Adrenal gland (tissue), 12 donors: ENCODE measurements around the gene RIPOR1. TPM values are rescaled to one million over a fixed set of nuclear protein-coding genes. Genes with fewer than 3 reads are reported as not detected.

ENCODE experiments used
- DNase-seq, 7 donors: peaks; one replicate each; pipeline ENCODE4 v3.0.0-alpha.2; 2019 to 2020
- H3K27ac ChIP-seq, 5 donors: fragments of 200-600 bp; sonication (generic) in 4 of 5; 1 replicate in 3 of 5; 2 replicates in 2 of 5; pipeline versions ENCODE4 v1.5.1 to v1.8.0; 2016 to 2020; ENCODE audit warnings: mild to moderate bottlenecking in 1 of 5
- H3K27me3 ChIP-seq: fragments of 200-600 bp; 2 replicates; pipeline ENCODE4 v1.8.0; 2021
- H3K36me3 ChIP-seq, 2 donors: fragments of 200-600 bp; replicated peaks in 1 of 2; 1 replicate in 1 of 2; 2 replicates in 1 of 2; pipeline versions ENCODE4 v1.5.1 to v1.8.0; 2018 to 2022
- H3K4me1 ChIP-seq, 2 donors: fragments of 200-600 bp; replicated peaks in 1 of 2; 1 replicate in 1 of 2; 2 replicates in 1 of 2; pipeline versions ENCODE4 v1.5.1 to v1.8.0; 2018 to 2021
- H3K4me3 ChIP-seq, 4 donors: fragments of 200-600 bp; sonication (generic) in 3 of 4; one replicate each; pipeline ENCODE4 v1.5.1; 2016 to 2018
- H3K9me3 ChIP-seq, 3 donors: fragments of 200-600 bp; sonication (generic) in 1 of 3; replicated peaks in 1 of 3; 1 replicate in 2 of 3; 2 replicates in 1 of 3; pipeline versions ENCODE4 v1.5.1 to v1.8.0; 2016 to 2021
- POLR2A ChIP-seq, 2 donors: fragments of 450-650 bp; IDR thresholded peaks; one replicate each; pipeline ENCODE4 v1.6.1; 2017; ENCODE audit warnings: antibody characterized with exemption in 2 of 2, mild to moderate bottlenecking in 2 of 2, moderate library complexity in 1 of 2
- WGBS, 4 donors: extraction: QIAGEN DNeasy Blood & Tissue Kit in 2 of 4; methylation state at CpG; one replicate each; pipeline versions ENCODE4 v1.1.5 to v1.1.7; 2013 to 2017; 5-methylcytosine and 5-hydroxymethylcytosine counted together
- intact Hi-C, 2 donors: fragments of 100-400 bp; cut with DNase I; formaldehyde crosslinking; loops; one replicate each; pipeline versions ENCODE4 v1.14.1 to v1.15.0; 2022 to 2023
- polyA plus RNA-seq, 3 donors: library from polyadenylated mRNA; stranded (reverse); fragments of 200-250 nt in 2 of 3; fragments of 350-450 nt in 1 of 3; fragmentation: Illumina TruSeq in 1 of 3; extraction: RNeasy Lipid Tissue Mini Kit (QIAGEN cat#74804) in 1 of 3; gene quantifications; one replicate each; pipeline ENCODE4 v1.2.3, GENCODE V29; 2013 to 2014
- total RNA-seq, 9 donors: library from RNA; depleted of rRNA in 4 of 9; stranded (reverse); fragments of >200 nt in 4 of 9; fragments of 120-200 nt in 1 of 9; fragmentation: NEBNext Ultra II Directional in 1 of 9; extraction: Animal tissue kit (Norgen Biotek cat#: 25700) in 1 of 9; gene quantifications; one replicate each; pipeline versions ENCODE4 v1.1.0 to v1.2.4, GENCODE V29; 2013 to 2023
- TF ChIP-seq, protein P1 (sequence below), 6 experiments: fragments of 450-650 bp in 4 of 6; fragments of 200-600 bp in 2 of 6; sonication (generic) in 1 of 6; IDR thresholded peaks; 1 replicate in 5 of 6; 2 replicates in 1 of 6; pipeline versions ENCODE4 v1.5.1 to v1.8.0; 2016 to 2021; ENCODE audit warnings: antibody characterized with exemption in 6 of 6, mild to moderate bottlenecking in 2 of 6, moderate library complexity in 1 of 6
- donor health status: healthy with polysubstance abuse.
- donor health status: Bipolar disorder and iron deficiency.
- donor health status: DM: yes; HTN: yes; CAD: no.
- donor health status: DM: no; HTN: no; CAD: no.
- donor health status: DM: no; HTN: no; CAD: no.
- donor health status: DM: yes; HTN: yes; CAD: no.

The RIPOR1 gene
- total and polyA plus RNA-seq, 12 donors: 8.1 to 168 (median 57.7) TPM

- TF ChIP-seq, protein P1, sequence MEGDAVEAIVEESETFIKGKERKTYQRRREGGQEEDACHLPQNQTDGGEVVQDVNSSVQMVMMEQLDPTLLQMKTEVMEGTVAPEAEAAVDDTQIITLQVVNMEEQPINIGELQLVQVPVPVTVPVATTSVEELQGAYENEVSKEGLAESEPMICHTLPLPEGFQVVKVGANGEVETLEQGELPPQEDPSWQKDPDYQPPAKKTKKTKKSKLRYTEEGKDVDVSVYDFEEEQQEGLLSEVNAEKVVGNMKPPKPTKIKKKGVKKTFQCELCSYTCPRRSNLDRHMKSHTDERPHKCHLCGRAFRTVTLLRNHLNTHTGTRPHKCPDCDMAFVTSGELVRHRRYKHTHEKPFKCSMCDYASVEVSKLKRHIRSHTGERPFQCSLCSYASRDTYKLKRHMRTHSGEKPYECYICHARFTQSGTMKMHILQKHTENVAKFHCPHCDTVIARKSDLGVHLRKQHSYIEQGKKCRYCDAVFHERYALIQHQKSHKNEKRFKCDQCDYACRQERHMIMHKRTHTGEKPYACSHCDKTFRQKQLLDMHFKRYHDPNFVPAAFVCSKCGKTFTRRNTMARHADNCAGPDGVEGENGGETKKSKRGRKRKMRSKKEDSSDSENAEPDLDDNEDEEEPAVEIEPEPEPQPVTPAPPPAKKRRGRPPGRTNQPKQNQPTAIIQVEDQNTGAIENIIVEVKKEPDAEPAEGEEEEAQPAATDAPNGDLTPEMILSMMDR (IDR thresholded peaks at IDR 0.05): no peak
- no peak for TF ChIP-seq POLR2A (IDR thresholded peaks at IDR 0.05)
- intact Hi-C loops: no loop called here
- DNase-seq: peak in 6 of 7 donors; percentile 36 to 74 (median 61)
These were observed 23.8 kb downstream of the RIPOR1 start for GRCh38 chr16:67552476-67552875.

DNA sequence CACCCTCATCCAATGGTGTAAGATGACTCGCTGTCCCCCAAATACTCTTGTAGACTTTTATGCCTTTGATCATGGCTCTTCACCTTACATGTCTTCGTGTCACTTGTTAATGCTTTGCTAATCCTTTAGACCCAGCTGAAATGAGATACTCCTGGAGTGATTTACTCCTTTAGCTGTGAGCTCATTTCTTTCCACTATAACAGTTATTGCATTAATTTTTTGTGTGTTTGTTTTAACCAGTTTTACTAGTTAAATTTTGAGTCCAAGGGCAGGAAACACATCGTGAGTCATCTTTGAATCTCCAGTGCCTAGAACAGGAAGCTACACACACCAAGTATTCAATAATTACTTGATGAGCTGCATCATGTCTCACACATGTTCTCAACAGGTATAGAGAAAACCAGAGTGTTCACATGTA is 27.2 kb downstream of the RIPOR1 start:
- no peak overlapping the region for H3K4me3 ChIP-seq
- peak overlapping the region in 2 of 5 donors; percentile 21 to 26 for H3K27ac ChIP-seq
- no peaks in the 10 kb centered on the region for H3K27me3 ChIP-seq
- TF ChIP-seq POLR2A (IDR thresholded peaks at IDR 0.05): no peak
- TF ChIP-seq, protein P1 (IDR thresholded peaks at IDR 0.05): no peak
- 57 to 61% (median 57%) methylated on average over 3 of the region's 3 CpGs for WGBS, 4 donors
- H3K4me1 ChIP-seq: peaks cover 9 to 17% of the 10 kb centered on the region in 2 donors
- no peak for DNase-seq
- H3K36me3 ChIP-seq: no peaks in the 10 kb centered on the region
- no peaks in the 10 kb centered on the region for H3K9me3 ChIP-seq
- intact Hi-C loops: no loop called here

More at GRCh38 chr16:67552476-67552875, 23.8 kb downstream of the RIPOR1 start:
- 11 to 33% (median 22%) methylated on average over 4 of the region's 4 CpGs for WGBS, 4 donors
- Histone ChIP-seq H3K27me3 (no peaks in the 10 kb centered on the region), H3K9me3 (no peaks in the 10 kb centered on the region), H3K27ac (peak overlapping the region in 2 of 5 donors; percentile 15 to 19), H3K36me3 (no peaks in the 10 kb centered on the region), H3K4me3 (no peak overlapping the region), H3K4me1 (peaks cover 9 to 18% of the 10 kb centered on the region in 2 donors)

DNA sequence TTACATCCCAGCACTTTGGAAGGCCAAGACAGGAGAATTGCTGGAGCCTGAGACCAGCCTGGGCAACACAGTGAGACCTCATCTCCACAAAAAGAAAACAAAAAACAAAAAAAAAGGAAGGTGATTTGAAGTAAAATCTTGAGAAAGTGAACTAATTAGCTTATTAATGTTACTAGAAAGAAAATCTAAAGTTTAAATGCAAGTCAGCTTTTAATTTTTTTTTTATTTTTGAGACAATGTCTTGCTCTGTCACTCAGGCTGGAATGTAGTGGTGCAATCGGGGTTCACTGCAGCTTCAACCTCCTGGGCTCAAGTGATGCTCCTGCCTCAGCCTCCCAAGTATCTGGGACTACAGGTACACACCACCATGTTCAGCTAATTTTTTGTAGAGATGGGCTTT is 30.2 kb downstream of the RIPOR1 start:
- no peak for DNase-seq
- Histone ChIP-seq H3K27ac (no peak overlapping the region), H3K4me1 (peaks cover 6 to 14% of the 10 kb centered on the region in 2 donors), H3K4me3 (no peak overlapping the region), H3K27me3 (no peaks in the 10 kb centered on the region), H3K36me3 (no peaks in the 10 kb centered on the region), H3K9me3 (no peaks in the 10 kb centered on the region)
- WGBS, 4 donors: 65 to 91% (median 76%) methylated on average over 1 of the region's 1 CpG
- TF ChIP-seq, protein P1 (IDR thresholded peaks at IDR 0.05): no peak
- no peak for TF ChIP-seq POLR2A (IDR thresholded peaks at IDR 0.05)
- intact Hi-C loops: no loop called here

DNA sequence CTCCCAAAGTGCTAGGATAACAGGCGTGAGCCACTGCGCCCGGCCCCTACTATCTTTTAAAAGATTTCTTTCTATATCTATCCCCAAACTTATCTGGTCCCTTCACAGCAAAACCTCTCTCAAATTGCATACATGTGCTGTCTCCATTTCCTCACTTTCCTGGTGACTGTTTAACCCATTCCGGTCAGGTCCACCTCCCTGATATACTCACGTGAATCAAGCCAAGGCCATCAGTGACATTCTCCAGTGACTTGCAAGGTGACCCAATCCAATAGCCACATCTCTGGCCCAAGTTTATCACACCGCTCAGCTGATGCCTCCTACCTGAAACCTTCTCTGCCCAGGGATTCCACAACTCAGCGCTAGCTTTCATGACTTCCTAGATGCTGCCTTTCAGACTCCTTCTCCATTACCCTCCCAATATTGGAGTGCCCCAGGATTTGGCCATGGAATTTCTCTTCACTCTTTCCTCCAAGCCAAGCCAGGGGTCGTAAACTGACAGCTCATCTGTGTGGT is 32.3 kb downstream of the RIPOR1 start:
- 76 to 84% (median 80%) methylated on average over 8 of the region's 8 CpGs for WGBS, 4 donors
- intact Hi-C loops: loop anchor here (5.0 kb wide), 1 partner anchor 101 kb away; the partner anchor contains the start of genes ACD (in 2 of the 2) and PARD6A (in 2 of the 2)
- Histone ChIP-seq H3K36me3 (no peaks in the 10 kb centered on the region), H3K9me3 (no peaks in the 10 kb centered on the region), H3K27ac (peak overlapping the region in 2 of 5 donors; percentile 97 to 99), H3K4me3 (no peak overlapping the region), H3K27me3 (no peaks in the 10 kb centered on the region), H3K4me1 (peaks cover 6 to 21% of the 10 kb centered on the region in 2 donors)
- no peak for TF ChIP-seq POLR2A (IDR thresholded peaks at IDR 0.05)
- TF ChIP-seq, protein P1 (IDR thresholded peaks at IDR 0.05): no peak
- peak in 3 of 7 donors; percentile 17 to 23 (median 23) for DNase-seq
